DMS79 (cell line): ENCODE measurements around the gene MIX23.
A peak's percentile ranks its signal among the peaks of the same experiment; 100 is the strongest.

ENCODE experiments used
- DNase-seq: peaks from one replicate; lab custom pipeline; 2025; lab: John Stamatoyannopoulos, UW

MIX23 gene

DNA sequence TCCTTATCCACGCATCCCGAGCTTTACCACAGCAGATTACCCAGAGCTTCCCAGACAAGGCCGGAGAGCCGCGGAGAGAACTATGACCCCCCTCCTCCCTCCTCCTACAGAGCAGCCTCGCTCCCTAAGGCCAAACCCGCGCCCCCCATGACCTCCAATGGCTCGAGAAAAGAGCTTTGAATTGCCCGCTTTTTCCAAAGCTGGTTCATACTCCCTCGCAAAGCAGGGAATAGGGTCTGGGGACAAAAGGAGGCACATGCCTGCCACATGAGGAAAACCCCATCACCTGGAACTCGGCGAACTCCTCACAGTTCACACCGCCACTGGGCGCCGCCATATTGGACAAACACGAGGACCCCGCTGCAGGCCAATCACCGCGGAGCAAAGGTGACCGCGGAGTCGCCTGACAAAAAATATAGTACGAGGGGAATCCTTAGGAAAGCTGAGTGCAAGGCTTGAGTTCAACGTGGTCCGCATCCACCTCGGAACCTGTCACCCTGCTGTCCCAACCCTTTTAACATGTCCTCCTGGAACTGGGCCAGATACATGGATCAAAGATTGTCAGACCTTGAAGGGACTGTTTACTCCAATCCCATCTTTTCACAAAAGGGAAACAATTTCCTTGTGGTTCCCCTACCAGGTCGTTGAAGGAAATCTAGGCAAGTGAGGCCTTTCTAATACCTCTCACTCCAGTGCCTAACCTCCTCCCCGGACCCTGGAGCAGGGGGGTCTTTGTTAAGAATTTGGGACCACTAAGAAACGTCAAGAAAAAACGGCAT is at the start of gene MIX23:
Gene MIX23 (minus strand): TSS at position 344 of the 779 bp plus-strand sequence. CDS start 7 bp downstream, at position 337.
- DNase-seq, result peak; percentile 70

DNA sequence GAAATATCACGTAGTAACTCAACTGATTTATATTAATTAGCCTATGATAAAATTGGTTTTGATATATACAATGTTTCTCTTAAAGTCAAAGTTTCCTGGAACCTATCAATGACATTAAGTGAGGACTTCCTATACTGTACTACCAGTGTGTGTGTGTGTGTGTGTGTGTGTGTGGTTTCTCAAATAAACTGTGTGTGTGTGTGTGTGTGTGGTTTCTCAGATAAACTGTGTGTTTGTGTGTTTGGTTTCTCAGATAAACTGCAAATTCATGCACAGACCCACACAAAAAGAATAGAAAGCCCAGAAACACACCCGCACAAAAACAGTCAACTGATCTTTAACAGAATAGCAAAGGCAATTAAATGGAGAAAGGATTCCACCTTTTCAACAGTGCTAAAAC is 47.3 kb upstream of the MIX23 start:
- no peak for DNase-seq

DNA sequence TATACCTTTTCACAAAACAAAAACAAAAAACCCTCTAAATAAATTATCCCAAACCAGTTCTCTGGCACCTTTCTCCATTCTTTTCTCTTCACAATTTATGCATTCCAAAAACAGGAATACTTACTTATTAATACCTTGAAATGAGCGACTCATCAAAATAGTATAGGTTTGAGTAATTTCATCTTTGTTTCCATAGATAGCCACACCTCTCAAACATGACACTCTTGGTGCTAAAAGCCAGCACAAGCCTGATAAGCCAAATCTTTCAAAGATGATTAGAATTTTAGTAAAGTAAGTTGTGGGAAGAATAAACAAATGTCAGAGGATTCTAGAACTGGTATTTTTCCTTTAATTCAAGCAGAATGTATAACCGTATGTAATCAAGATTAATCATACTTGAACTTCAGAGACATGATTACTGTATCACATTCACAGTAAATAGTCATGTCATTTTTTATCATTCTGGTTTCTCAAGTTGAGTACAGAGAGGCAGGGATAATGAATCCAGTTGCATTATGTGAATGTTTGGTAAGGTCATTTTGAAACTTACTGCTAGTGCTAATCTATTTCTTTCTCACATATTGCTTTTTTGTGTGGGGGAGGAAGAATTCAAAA is 44.9 kb upstream of the MIX23 start:
- no peak for DNase-seq

DNA sequence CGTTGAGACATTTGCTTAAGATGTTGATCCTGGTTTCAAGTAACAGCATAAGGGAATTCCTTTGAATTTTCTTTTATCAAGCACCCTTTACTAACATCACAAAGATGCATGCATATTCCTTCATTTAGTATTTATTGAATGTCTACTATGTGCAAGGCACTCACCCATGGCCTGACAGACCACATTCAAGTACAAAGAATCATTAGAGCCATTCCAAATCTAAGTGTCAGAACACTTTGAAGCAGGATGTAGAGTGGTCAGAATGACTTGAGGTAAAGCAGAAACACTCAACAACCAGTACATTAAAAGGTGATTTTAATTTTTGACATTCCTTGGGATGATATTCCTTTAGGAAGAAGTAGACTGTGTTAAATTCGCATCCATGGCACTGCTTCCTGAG is 38.8 kb upstream of the MIX23 start:
- DNase-seq, result no peak

DNA sequence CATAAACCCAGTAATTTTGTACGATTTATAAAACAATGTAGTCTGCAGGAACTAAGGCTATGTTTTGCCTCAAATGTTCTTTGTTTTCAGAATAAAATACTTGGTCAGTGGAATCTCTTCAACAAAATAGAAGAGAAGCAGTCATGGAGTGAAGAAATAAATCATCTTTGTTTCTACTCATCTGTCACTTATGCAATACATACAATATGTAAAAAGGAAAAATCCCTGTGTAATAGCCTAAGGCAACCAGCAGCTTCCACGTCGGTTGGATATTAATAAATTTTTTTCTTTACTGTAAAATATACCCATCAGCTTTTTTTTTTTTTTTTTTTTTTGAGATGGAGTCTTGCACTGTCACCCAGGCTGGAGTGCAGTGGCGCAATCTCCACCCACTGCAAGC is 38.1 kb upstream of the MIX23 start:
- DNase-seq, result no peak

DNA sequence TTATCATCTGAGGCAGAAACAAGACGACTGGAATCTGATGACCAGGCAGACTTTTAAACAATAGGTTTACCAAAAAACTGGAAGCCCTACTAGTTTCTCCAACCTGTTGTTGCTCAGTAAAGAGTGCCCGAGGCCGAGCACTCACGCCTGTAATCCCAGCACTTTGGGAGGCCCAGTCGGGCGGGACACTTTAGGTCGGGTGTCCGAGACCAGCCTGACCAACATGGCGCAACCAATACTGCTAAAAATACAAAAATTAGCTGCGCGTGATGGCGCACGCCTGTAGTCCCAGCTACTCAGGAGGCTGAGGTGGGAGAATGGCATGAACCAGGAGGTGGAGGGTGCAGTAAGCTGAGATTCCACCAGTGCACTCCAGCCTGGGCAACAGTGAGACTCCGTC is 33.9 kb upstream of the MIX23 start:
- no peak for DNase-seq

DNA sequence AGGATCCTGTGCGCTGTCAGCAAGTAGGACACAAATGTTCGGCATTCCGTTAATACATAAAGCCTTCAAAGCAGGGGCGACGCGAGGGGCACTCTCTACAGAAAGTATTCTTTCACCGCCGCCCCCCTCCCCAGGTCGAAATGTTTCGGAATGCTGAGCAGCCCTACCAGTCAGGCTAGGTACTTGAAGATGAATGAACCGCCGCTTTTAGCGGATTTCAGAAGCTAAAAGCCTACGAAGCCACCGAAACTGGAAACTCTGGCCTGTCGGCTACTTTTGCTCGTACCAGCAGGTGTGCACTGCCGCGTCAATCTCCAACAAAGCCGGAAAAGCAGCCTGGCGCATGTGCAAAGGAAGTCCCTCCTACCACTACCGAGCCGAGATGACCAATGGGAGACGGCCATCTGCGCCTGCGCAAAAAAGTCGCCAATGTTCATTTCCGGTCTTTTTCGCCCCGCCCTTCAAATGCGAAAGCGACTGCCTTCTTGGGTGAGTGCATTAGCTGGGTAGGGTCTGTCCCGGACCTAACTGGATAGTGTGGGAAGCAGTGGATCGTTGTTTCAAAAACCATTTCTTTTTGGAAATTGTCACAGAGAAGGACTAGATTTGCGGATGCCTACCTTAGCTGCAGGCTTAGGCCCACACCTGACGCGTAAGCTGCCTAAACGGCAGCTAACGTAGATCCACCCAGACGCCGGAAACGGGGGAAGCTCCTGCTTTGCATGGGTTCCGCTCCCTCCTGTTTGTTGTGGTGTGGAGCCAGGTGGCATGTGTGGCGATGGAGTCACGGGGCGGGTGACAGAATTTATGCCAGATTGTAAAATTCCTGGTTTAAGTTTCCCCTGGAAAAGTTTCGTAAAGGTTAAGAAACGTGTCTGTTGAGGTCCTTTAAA is 33.0 kb upstream of the MIX23 start, which contains the start of gene WDR5B:
Gene WDR5B (minus strand): TSS at position 301 of the 893 bp plus-strand sequence. CDS start 534 bp downstream, outside the sequence.
- DNase-seq, result no peak

DNA sequence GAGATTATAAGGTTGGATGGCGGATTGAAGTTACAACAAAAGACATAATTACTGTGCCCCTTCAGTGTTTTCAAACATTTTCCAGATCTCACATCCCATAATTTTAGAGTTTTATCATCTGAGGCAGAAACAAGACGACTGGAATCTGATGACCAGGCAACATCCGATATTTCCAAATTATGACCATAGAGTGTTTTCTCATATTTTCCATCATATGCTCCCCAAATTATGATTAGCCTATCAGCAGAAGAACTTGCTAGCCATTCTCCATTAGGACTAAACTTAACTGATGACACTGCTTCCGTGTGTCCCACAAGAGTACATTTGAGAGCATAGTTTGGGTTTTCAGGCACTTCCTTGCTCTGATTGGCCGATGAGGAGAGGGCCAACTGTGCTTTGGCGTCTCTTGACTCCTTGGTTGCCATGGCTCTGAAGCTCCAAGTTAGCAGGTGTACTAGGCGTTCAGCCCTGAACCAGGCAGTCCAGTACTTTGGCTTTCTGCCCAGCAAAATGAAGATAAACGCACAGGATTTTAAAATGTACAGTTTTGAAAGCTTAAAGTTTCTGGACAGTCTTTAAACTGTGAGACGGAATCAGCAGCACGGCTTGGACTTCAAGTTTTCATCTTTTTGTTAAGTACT is 32.2 kb upstream of the MIX23 start:
- no peak for DNase-seq

DNA sequence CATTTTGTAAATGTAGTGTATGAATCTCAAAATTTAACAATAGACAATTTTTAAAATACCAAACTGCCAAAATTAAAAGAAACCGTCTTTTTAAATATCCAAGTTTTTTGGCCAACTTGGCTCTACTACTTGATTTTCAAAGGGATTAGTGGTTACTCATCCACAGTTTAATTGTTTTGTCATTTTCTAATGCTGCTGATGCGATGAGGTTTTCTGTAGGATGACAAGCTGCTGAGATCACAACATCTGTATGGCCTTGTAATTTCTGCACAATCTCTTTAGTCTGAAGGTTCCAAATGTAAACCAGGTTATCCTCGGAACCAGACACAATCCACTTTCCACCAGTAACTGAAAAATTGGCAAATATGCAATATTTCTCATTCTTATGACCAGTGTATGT is 31.4 kb upstream of the MIX23 start:
- no peak for DNase-seq

DNA sequence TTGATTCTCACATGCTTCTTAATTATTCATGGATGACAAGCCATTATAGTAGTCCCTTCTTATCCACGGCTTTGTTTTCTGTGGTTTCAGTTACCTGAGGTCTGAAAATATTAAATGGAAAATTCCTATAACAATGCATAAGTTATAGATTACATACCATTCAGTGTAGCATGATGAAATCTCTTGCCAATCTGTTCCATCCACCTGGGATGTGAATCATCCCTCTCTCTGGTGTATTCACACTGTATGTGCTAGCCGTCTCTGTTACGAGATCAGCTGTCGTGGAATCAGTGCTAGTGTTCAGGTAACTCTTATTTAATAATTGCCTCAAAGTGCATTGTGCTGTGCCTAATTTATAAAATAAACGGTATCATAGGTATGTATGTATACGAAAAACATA is 27.6 kb upstream of the MIX23 start:
- no peak for DNase-seq

DNA sequence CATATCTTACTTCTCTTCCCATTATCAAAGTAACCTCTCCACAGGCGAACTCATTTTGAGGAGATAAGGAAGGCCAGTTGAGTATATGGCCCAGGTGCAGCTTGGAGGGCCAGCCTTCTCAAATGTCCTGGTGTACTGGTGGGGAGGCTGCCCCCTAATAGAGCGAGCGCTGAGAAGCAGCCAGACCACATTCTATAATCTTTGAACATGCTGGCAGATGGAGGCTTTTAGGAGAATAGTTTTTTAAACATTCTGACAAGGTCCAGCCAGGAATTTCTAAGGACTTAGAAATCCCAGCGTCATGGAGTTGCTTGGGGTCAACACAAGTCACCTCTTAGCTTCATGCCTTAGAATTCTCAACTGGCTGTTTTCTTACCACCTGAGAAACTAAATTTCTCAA is 27.1 kb upstream of the MIX23 start:
- no peak for DNase-seq

DNA sequence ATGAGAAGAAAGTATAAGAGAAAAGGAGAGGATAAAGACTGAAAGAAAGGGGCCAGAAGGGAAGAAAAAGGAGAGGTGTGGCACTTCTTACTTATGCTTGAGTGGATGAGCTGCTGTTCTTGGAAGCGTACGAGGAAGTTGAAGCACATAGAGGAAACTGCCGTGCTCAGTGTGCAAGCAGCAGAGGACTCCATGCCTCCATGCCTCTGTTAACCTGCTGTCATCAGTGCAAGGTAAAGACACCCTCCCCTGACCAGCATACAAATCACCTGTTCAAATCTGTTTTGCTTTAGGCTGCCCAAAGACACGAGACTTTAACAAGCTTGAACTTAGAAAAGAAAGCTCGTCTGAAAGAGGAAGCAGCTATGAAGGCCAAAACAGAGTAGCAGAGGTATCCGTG is 26.4 kb upstream of the MIX23 start:
- DNase-seq, result no peak

DNA sequence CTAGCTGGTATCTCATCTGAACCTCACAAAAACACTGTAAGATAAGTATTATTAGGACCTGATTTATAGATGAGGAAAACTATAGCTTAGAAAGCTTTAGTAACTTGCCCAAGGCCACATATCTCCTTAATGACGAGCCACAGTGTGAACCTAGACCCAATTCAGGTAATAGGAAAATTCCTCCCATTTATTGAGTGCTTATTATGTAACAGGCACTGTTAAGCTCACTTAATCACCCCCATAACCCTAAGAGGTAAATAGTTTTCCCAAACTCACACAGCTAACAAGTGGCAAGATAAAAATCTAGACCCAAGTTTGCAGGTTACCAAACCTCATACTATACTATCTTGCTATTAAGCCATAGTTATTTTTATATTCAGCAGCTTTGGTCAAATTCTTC is 24.9 kb upstream of the MIX23 start:
- no peak for DNase-seq

DNA sequence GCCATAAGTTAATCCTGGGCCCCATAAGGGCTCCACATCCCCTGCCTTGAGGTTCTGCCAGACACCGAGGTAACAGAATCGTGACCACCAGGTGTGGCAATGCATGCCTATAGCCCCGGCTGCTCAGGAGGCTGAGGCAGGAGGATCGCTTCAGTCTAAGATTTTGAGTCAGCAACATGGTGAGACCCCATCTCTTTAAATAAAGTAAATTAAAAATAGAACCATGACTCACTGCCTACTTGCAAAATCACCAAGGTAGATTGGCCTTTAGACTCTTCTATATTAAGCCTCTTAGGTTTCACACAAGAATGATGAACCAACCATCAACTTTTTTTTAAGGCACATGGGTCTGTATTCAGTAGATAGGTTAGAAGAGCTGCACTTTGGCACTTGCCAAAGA is 23.2 kb upstream of the MIX23 start:
- no peak for DNase-seq

DNA sequence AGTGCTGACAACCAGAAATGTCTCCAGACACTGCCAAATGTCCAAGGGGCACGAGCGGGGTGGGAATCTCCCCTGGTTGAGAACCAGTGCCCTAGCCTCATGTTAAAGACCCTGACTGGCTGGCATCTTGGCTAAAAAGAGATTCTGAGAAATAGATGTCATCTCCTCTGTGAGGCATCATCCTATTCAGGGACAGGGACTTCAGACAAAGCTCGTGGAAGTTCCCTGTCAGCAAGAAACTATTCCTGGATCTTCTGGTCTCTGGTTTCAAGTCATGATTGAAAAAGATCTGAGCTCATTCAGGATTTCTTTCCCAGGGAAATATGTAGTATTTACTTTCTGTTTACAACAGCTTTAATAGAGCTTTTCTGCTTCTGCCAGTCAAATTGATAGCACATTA is 22.0 kb upstream of the MIX23 start:
- no peak for DNase-seq

DNA sequence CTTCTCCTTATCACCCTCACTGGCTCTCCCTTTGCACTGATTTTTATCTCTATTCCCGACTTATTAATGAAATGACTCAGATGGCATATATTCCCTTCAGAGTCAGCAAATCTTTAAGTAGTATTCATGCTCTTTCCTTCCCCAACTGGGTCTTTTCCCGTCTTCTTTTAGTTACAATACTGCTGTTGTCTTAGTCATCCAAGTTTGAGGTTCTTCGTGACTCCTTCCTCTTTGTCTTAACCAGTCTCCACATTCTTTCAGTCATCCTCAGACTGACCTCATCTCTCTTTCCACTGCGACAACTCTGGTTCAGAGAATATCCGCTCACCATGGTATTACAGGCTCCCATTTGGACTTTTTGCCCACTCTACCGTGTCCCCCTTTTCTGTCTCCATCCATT is 20.5 kb upstream of the MIX23 start:
- no peak for DNase-seq

DNA sequence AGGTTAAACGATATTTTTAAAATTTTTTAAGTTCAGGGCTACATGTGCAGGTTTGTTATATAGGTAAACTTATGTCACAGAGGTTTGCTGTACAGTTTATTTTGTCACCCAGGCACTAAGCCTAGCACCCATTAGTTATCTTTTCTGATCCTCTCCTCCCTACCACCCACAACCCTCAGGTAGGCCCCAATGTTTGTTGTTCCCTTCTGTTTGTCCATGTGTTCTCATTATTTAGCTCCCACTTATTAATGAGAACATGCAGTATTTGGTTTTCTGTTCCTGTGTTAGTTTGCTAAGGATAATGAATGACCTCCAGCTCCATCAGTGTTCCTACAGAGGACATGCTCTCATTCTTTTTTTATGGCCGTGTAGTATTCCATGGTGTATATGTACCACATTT is 15.9 kb upstream of the MIX23 start:
- DNase-seq, result no peak

DNA sequence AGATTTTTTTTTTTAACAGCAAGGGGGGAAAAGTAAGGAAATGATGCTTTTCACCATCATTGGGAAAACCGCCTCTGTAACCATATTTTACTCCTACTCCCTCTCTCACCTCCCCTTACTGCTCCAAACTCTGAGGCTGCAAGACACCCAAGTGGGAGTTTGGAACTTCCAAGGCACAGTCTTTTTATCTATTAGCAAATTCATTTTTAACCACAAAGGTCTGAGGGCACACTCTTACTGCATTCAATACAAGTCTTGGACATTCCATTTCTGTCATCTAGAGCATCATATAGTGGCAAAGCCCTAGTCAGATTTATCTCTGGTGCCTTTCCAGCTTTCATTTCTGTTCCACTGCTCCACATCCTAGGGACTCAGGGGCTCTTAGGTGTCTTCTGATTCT is 14.2 kb upstream of the MIX23 start:
- no peak for DNase-seq

DNA sequence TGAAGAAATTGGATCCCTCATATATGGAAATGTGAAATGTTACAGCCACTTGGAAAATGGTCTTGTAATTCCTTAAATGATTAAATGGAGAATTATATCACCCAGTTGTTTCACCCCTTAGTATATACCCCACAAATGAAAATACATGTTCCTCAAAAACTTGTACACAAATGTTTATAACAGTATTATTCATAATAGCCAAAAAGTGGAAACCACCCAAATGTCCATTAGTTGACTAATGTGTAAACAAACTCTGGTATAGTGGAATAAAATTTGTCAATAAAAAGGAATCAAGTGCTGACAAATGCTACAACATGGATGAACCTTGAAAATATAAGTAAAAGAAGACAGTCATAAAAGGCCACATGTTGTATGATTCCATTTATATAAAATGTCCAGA is 13.5 kb upstream of the MIX23 start:
- no peak for DNase-seq

DNA sequence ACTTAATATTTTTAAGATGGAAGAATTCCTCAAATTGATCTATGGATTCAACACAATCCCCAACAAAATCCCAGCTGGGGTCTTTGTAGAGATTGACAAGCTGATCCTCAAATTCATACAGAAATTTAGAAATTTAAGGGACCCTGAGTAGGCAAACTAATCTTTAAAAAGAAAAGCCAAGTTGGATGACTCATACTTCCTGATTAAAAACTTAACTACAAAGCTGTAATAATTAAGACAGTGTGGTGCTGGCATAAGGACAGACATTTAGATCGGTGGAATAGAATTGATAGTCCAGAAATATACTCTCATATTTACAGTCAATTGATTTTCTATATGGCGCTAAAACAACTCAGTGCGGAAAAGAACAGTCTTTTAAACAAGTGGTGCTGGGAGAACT is 12.6 kb upstream of the MIX23 start:
- no peak for DNase-seq

DNA sequence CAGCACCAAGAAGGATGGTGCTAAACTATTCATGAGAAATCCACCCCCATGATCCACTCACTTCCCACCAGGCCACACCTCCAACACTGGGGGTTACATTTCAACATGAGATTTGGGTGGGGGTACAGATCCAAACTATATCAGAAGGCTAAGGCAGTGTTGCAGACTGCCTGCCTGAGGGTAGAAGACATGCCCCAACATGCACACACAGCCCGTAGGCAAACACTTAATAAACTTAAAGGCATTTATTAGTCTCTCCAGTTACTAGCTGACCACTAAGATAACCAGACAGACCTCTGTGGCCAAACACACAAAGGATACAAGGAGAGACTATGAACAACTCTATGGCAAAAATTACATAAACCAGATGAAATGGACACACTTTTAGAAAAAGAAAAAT is 11.1 kb upstream of the MIX23 start:
- no peak for DNase-seq
